HG02678 (cell line): Measurements from ENCODE around the gene WASF3.

Source experiments
- ATAC-seq: cut with Tn5 transposase; IDR thresholded peaks from one replicate; pipeline ENCODE4 v1.9.1; 2021; ENCODE audit warnings: mild to moderate bottlenecking, moderate library complexity; ENCODE audit not compliant: unreplicated experiment

Gene WASF3

DNA sequence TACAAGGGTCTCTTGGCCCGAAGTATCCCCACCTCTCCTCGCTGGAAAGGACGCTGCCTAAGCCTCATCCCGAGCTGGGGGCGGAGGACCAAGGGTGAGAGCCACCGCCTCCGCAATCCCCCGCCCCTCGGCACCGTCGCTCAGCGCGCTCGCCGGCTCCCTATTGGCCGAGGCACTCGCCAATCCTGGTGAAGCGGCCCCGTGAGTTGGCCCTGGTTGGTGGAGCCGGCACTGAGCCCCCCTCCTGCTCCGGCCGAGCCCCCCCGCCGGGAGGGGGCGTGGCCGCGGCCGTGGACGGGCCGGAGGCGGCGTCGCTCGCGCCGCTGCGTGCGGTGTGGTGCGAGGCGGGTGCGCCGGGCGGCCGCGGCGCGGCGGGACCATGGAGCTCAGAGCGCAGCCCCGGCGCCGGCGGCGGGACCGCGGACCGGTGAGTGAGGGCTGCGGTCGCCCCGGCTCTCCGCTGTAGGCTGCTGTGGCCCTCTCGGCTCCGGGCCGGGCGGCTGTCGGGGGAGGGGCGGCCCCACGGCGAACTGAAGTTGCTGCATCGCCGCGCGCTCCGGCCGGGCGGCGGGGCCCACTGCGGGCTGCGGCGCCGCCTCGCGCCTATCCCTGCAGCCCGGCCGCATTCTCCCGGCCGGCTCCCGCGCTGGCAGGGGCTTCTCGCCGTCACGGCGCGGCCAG is at the start of gene WASF3:
TSS of gene WASF3 (plus strand) at position 291 of the 681 bp plus-strand sequence. CDS start 84,588 bp downstream, outside the sequence.
- ATAC-seq, result peak; percentile 95

GRCh38 chr13:26508885-26509284 is 48.6 kb upstream of the WASF3 start:
- ATAC-seq, result no peak

DNA sequence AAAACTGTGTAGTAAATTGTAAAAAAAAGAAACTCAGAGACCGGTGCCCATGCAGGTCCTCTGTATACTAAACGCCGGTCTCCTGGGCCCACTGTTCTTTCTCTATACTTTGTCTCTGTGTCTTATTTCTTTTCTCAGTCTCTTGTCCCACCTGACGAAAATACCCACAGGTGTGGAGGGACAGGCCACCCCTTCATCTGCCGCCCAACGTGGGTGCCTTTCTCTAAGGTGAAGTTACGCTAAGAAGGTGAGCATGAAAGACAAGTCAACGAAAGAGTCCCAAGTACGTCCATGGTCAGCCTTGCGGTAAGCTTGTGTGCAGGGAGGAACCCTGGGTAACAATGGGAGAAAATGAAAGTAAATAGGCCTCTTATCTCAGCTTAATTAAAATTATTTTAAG is 48.0 kb upstream of the WASF3 start:
- ATAC-seq, result no peak

GRCh38 chr13:26513931-26514330 is 43.6 kb upstream of the WASF3 start:
- no peak for ATAC-seq

- no peak for ATAC-seq
These were observed 41.8 kb upstream of the WASF3 start for GRCh38 chr13:26515721-26516120.

DNA sequence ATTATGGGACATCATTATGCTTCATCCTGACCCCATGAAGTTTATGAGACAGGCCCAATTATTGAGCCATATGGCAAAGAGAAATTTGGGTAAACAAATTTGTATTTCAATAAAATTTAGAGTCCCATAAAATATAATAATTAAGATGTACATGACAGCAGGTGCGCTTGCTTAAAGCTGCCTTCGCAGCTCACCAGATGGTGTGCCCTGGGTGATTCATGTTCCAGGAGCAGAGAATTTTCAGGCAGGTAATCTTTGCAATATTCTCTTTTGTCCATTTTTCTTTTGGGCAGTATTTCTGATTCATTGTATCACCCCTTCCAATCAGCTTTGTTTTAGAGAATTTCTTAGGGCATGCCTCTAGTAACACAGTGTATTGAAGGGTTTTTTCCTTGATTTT is 39.5 kb upstream of the WASF3 start:
- ATAC-seq, result no peak

GRCh38 chr13:26518451-26518959 is 39.0 kb upstream of the WASF3 start:
- no peak for ATAC-seq

- ATAC-seq, result no peak
These were observed 34.9 kb upstream of the WASF3 start for GRCh38 chr13:26522571-26522970.

GRCh38 chr13:26523007-26523406 is 34.5 kb upstream of the WASF3 start:
- no peak for ATAC-seq

GRCh38 chr13:26525528-26525927 is 32.0 kb upstream of the WASF3 start:
- ATAC-seq, result no peak

DNA sequence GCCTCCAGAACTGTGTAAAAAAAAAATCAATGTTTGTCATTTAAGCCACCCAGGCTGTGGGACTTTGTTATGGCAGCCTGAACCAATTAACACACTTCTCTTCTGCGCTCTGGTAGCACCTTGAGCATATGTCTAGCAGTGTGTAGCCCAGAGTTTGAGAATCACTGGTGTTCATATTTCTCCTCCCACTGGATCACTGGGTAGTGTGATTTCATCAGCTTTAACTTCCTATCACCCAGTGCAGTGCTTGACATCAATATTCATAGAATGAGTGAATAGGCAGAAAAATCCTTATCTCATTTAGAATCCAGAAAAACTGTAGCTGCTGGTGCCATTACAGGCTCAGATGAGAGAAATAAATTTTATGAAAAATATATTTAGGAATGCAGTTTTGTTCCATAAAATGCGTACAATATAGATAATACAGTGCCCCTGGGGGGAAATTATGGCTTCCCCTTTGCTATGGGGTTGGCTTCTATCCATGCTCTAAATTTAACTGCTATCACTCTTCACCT is 30.7 kb upstream of the WASF3 start:
- ATAC-seq, result no peak

DNA sequence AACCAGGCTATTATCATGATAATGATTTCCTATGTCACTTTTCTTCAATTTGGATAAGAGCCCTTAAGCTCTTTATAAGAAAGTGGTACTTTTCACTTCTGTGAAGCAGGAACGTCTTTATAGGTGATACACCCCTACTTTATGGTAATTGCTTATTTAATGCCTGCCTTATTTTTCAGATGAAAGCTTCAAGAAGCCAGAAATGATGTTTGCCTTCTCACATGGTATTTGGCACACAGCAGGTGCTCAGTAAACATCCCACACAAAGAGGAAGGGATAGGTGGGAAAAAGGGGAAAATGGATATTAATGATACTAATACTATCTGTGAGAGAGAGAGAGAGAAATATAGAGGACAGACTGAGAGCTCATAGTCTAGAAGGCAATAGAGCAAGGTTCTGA is 29.0 kb upstream of the WASF3 start:
- ATAC-seq, result no peak

- ATAC-seq, result no peak
These were observed 28.0 kb upstream of the WASF3 start for GRCh38 chr13:26529441-26529840.

GRCh38 chr13:26531742-26532141 is 25.7 kb upstream of the WASF3 start:
- ATAC-seq, result no peak

GRCh38 chr13:26534036-26534726 is 23.3 kb upstream of the WASF3 start:
- no peak for ATAC-seq

DNA sequence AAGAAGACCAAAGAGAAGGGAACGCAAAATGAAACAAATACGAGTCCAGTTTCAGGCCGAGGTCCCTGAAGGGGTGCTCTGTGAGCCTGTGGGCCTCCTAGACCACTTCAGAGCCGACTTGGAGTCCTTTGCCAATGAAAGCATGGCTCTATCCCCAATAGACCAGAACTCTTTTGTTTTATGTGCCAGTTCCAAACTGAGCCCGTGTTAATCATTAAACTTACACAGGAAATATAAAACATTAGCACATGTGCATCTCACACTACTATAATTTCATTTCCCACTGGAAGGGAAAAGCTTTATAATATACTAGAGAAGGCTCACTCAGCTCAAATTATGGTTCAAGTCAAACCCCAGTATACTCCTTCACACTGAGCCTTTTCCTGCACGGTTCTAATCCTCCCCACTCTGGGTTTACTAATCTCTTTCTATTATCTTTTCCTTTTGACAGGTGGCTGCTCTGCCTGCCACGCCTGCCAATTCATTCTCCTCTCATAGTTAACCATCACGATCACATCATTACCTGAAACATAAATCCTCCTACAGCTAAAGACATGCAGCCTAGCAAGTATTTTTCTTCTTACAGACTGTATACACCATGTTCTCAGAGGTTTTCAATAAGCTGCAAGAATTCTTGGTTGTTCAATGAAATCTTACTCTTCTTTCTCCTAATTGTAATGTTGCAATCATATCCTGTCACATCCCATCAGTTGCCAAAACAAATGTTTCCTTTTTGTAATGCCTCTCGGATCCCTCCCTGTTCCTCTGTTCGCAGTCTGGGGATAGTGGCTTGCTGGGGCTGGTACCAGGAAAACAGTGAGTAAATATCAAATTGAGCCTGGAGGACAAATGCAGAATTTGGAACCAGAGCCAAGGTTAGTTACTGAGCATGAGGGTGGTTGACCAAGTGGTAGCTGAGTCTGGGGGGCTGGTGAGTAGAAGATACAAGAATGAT is 18.8 kb upstream of the WASF3 start:
- ATAC-seq, result no peak

DNA sequence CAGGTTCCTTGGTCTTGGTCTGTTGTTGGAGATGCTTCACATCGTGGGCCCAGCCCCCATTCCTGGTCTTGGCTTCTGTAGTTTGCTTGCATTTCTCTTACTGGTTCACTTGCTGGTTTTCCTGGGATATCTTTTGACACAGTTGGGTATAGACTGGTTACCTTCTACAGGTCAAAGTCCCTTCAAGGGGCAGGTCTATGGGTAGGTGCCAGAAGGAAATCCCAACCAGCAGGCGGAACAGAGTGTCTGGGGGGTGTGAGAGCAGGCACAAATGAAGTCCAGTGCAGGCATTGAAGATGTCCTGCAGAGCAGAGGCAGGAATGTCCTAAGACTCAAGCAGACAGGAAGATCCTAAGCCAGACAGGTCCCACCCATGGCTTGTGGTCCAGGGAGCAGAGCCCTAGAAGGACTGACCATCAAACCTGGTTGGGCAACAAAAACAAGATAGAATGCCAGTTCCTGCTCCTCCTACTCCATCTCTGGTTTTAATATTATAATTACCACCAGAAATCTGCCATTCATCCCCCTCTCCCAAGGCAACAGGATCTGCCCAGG is 17.7 kb upstream of the WASF3 start:
- no peak for ATAC-seq

DNA sequence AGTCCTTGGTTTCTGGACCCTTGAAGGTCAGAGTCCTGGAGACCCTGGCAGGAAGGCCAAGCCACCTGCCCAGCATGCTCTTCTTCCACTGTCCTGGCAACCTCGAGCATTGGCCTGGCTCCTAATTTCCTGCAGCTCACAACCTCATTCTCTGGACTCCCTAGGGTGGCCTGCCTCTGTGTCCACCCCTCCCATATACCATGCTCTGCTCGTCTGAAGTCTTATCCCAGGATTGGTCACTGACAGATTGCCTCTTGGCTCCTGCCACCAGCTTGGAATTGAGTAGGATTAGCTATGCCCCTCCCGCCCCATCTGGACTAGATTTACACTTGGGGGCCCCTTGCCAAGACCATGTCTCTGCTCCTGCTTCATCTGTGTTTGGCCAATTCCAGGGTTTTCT is 17.1 kb upstream of the WASF3 start:
- ATAC-seq, result no peak

GRCh38 chr13:26541041-26541440 is 16.4 kb upstream of the WASF3 start:
- no peak for ATAC-seq

- ATAC-seq, result no peak
These were observed 15.6 kb upstream of the WASF3 start for GRCh38 chr13:26541678-26542568.
